Raji (cell line): ENCODE data around the gene OCIAD2.

ENCODE experiments used
- POLR2A ChIP-seq: IDR thresholded peaks from 2 replicates; pipeline ENCODE4 v1.6.1; 2011; ENCODE audit warnings: low read depth, low read length, control low read depth; ENCODE audit not compliant: insufficient read depth

Gene OCIAD2

DNA sequence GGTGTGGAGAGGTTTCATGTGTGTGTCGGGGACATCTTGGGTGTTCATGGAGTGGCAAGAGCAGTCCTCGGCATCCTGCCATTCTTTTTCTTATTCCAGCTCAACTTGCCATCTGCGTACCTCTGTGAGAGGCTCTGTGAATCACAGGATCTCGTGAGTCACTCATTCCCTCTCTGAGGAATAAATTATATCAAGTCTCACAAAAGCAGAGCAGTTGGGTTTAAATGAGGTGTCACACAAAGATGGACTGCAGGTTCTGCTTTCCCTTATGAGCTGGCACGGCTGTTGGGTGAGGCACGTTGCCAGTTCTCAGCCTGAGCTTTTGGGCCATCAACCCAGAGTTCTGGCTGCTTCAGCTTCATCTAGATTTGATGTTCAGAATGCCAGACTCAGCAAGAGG lies 6.8 kb upstream of the OCIAD2 start:
- no peak for TF ChIP-seq POLR2A

- no peak for TF ChIP-seq POLR2A
Observed at GRCh38 chr4:48912349-48912748, 5.8 kb upstream of the OCIAD2 start.

- no peak for TF ChIP-seq POLR2A
Observed at GRCh38 chr4:48910511-48910910, 3.9 kb upstream of the OCIAD2 start.

GRCh38 chr4:48909697-48910096 lies 3.1 kb upstream of the OCIAD2 start:
- no peak for TF ChIP-seq POLR2A

DNA sequence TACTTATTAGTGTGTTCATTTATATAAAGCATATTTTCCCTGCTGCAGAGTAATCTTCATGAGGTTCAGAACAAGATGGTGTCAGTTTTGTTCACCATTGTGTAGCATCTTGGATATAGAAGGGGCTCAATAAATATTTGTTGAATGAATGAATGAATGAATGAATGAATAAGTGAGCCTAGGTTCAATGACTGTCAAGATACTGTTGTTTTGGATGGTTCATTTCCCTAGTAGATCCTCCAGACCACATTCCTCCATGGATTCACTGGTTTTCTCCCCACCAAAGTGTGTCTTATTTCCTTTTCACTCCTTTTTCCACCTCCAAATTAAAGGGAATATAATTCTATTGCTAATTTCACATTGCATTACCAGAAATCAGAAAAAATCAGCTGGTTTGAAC lies 2.1 kb upstream of the OCIAD2 start:
- no peak for TF ChIP-seq POLR2A

- TF ChIP-seq POLR2A: no peak
Observed at GRCh38 chr4:48907706-48908477, 1.3 kb upstream of the OCIAD2 start.

DNA sequence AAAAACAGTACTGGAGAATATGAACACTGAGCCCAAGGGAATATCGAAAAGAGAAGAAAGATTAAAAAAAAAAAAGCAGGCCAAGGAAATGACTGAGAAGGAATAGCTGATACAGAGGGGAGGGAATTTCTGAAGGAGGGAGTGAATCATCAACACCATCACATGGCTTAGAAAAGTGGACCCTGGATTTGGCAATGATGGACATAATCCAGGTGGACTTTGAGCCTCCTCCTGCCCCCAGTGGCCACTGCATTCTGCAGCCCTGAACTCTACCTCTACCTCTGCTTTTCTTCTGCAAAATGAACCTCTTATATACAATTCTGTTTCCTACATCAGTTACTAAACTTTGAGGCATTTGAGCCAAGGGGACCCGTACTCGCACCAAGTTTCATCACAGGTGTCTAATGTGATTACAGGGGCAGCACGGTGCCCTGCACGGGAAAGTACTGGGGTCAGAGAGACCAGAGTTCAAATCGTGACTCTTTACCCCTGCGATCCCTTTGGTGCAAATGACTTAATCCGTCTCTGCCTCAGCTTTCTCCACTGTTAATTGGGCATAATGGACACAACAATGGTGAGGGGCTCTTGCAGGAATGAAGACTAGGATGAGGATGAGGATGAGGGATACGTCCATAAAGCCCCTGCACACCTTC lies 1.1 kb downstream of the OCIAD2 start:
- no peak for TF ChIP-seq POLR2A

- TF ChIP-seq POLR2A: no peak
Observed at GRCh38 chr4:48904541-48905142, 1.9 kb downstream of the OCIAD2 start.

DNA sequence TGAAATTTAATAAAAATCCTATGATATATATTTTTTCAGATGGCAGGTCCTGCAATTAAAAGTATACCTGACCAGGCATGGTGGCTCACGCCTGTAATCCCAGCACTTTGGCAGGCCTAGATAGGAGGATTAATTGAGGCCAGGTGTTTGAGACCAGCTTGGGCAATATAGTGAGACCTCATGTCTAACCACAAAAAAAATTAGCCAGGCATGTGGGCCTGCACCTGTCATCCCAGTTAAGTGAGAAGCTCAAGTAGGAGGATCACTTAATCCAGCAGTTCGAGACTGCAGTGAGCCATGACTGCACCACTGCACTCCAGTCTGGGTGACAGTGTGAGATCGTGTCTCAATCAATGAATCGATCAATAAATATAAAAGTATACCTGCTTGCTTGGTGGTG lies 2.5 kb downstream of the OCIAD2 start:
- TF ChIP-seq POLR2A: no peak

GRCh38 chr4:48902266-48902665 lies 4.3 kb downstream of the OCIAD2 start:
- no peak for TF ChIP-seq POLR2A

DNA sequence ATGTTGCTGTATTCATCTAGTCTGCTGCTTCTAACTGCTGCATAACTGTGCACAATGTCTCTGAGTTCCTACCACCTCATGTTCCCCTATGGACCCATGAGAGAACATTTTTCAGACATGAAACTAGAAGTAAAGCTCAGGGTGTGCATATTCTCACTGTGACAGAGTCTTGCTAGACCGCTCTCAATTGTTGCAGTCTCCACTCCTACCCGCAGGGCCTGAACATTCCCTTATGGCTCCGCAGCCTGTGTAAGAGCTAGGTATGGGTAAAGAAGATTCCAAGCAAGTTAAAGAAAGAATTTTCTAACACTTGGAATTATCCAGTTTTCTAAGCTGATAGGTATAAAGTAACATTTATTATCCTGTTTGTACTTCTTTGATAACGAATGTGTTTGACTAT lies 5.4 kb downstream of the OCIAD2 start:
- no peak for TF ChIP-seq POLR2A

DNA sequence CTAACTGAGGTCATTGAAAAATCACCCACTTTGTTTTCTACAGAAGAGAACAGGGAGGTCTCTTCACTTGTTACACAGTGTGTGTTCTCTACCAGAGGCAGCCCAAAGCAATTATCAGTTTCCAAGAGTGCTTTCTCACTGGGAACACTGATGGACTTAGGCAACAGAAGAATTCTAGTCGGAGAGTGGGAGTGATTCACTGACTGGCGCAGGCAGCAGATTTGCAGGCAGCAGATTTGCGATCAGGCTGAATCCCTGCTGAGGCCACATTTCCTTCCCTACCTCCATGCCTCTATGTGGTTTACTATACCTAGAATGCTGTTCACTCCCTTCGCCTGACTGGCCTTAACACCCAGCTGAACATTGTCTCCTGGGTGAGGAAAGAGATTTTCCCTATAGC lies 6.6 kb downstream of the OCIAD2 start:
- no peak for TF ChIP-seq POLR2A

DNA sequence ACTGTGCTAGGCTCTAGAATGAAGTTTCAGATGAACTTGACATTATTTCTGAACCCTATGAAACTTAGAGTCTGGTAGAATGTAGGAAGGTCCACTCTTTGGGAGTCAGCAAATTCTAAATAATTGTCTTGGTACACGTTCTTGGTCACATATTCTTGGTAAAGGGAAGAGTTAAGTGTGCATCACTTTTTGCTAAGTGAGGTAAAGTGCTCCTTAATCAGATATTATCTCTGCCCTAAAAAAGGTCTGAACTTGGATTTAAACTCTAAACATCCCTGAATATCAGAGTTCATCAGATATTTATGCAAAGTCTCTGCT lies 7.2 kb downstream of the OCIAD2 start:
- TF ChIP-seq POLR2A: no peak

DNA sequence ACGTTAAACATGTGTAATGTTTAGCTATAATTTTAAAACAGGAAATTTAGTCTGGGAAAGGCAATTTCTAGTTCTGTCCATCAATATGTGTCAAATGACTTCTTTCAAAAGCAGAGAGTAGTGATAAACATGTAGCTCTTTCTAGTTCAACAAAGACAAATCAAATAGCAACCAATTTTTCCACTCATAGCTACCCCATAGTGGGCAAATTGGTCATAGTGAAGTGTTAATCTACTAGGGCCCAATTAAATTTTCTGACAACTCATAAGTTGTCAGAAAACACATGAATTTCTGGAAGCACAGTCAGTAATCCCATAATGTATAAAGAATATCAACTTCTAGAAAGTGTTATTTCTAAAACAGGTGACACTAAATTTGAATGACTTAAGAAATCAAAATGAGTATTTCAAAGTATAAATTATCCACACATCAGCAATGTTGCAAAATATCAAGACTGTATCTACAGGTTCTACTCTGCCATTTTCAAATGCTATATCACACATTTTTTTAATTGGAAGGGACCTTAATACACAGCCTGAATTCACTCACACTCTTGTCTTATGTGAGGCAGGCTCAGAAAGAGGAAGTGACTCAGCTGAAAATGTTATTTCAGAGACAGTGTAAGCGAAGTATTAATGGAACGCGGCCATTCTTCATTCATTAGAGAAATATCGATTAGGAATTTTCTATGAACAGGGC lies 7.7 kb downstream of the OCIAD2 start:
- TF ChIP-seq POLR2A: no peak

DNA sequence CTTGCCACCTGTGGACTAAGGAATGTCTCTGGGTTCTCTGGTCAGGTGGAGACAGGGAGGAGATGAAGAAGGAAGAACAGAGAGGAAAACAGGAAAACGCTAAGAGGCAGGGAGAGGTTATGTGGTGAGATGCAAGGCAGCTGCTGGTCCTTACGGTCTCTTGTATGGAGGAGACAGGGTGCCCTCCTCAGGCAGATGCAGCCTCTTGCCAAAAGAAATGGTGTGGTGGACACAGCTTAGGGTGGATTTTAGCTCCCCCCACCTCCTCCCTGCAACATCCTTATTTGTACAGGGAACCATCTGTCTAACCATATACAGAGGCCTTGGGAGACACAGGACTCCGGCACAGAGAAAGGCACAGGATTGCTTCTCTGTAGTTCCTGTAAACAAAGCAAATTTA lies 9.7 kb downstream of the OCIAD2 start:
- TF ChIP-seq POLR2A: no peak
